ENCODE data around the gene SPOCK3. TPM values are rescaled to one million over a fixed set of nuclear protein-coding genes. Genes with fewer than 3 reads are reported as not detected.
"Not testable (repeated sequence)": the region's sequence is repeated elsewhere in the genome, so short reads cannot be mapped to it uniquely, and the experiment has no call there.

Gene SPOCK3
- total RNA-seq, 1 experiment from 2014 or later: not detected

DNA sequence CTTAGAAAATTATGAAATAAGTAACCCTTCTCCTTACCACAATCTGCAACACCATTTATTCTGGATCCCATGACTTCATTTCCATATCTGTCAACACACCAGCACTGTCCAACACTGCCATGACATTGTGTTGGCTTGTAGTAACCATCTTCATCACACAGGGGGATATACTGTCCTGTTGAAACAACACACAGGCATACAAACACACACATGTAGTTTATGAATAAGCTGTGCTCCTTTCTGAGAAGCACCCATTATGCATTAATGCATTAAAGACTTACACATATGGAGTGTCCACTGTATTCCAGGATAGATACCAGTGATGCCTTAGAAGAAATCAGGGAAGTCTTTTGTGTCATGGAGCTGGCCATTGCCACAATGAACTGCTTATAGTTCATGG is 496.9 kb downstream of the SPOCK3 start:
- no peak overlapping the region for H2AFZ ChIP-seq (ENCODE audit: low read length)
- H3K27me3 ChIP-seq (ENCODE audit: low read length): no peaks in the 10 kb centered on the region
- H3K4me3 ChIP-seq (ENCODE audit: low read length): no peak overlapping the region
- no peak overlapping the region for H3K9ac ChIP-seq (ENCODE audit: low read length)
- no peaks in the 10 kb centered on the region for H3K79me2 ChIP-seq (ENCODE audit: low read length)
- H4K20me1 ChIP-seq (ENCODE audit: insufficient read depth, low read depth, low read length): no peaks in the 10 kb centered on the region
- no peak overlapping the region for H3K27ac ChIP-seq (ENCODE audit: low read length)
- no peak overlapping the region for H3K4me2 ChIP-seq (ENCODE audit: low read depth, low read length, poor library complexity, severe bottlenecking)
- DNase-seq: no peak
- H3K9me2 ChIP-seq (replicated peaks; ENCODE audit: insufficient read depth, low read length): no peaks in the 10 kb centered on the region
- H3K9me3 ChIP-seq (ENCODE audit: low read length): peaks cover 30% of the 10 kb centered on the region
- H3K36me3 ChIP-seq (ENCODE audit: insufficient read depth, low read length): no peaks in the 10 kb centered on the region
- no peaks in the 10 kb centered on the region for H3K4me1 ChIP-seq (ENCODE audit: low read length)

DNA sequence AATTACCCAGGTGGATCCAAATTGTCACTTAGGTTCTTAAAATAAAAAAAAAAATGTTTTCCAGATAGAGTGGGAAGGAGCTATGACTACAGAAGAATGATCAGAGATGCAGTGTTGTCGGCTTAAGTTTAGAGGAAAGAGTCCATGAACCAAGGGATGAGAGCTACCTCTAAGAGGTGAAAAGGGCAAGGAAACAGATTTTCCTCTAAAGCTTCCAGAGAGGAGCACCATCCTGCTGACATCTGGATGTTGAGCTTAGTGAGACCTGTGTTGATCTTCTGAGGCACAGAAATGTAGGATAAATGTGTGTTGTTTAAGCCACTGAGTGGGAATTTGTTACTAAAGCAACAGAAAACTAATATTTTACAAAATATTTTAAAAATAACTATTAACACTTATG is 498.7 kb downstream of the SPOCK3 start:
- Histone ChIP-seq H2AFZ (ENCODE audit: low read length) (no peak overlapping the region), H3K9me2 (replicated peaks; ENCODE audit: insufficient read depth, low read length) (no peaks in the 10 kb centered on the region), H3K4me3 (ENCODE audit: low read length) (no peak overlapping the region), H3K79me2 (ENCODE audit: low read length) (no peaks in the 10 kb centered on the region), H3K9ac (ENCODE audit: low read length) (no peak overlapping the region), H4K20me1 (ENCODE audit: insufficient read depth, low read depth, low read length) (no peaks in the 10 kb centered on the region), H3K4me1 (ENCODE audit: low read length) (no peaks in the 10 kb centered on the region), H3K36me3 (ENCODE audit: insufficient read depth, low read length) (no peaks in the 10 kb centered on the region), H3K9me3 (ENCODE audit: low read length) (peaks cover 30% of the 10 kb centered on the region), H3K27me3 (ENCODE audit: low read length) (no peaks in the 10 kb centered on the region), H3K27ac (ENCODE audit: low read length) (no peak overlapping the region), H3K4me2 (ENCODE audit: low read depth, low read length, poor library complexity, severe bottlenecking) (no peak overlapping the region)
- DNase-seq: no peak

- Histone ChIP-seq H4K20me1 (ENCODE audit: insufficient read depth, low read depth, low read length) (no peaks in the 10 kb centered on the region), H3K4me1 (ENCODE audit: low read length) (no peaks in the 10 kb centered on the region), H3K27me3 (ENCODE audit: low read length) (no peaks in the 10 kb centered on the region), H3K4me3 (ENCODE audit: low read length) (no peak overlapping the region), H3K36me3 (ENCODE audit: insufficient read depth, low read length) (no peaks in the 10 kb centered on the region), H3K9ac (ENCODE audit: low read length) (no peak overlapping the region), H3K9me2 (replicated peaks; ENCODE audit: insufficient read depth, low read length) (no peaks in the 10 kb centered on the region), H3K27ac (ENCODE audit: low read length) (no peak overlapping the region), H3K79me2 (ENCODE audit: low read length) (no peaks in the 10 kb centered on the region), H2AFZ (ENCODE audit: low read length) (no peak overlapping the region), H3K9me3 (ENCODE audit: low read length) (peaks cover 33% of the 10 kb centered on the region), H3K4me2 (ENCODE audit: low read depth, low read length, poor library complexity, severe bottlenecking) (no peak overlapping the region)
- no peak for DNase-seq
Observed at GRCh38 chr4:166734797-166735196, 499.5 kb downstream of the SPOCK3 start.

- no peak overlapping the region for H3K4me3 ChIP-seq (ENCODE audit: low read length)
- no peak for DNase-seq
- H3K27me3 ChIP-seq (ENCODE audit: low read length): no peaks in the 10 kb centered on the region
- H3K27ac ChIP-seq (ENCODE audit: low read length): no peak overlapping the region
- no peaks in the 10 kb centered on the region for H3K36me3 ChIP-seq (ENCODE audit: insufficient read depth, low read length)
- no peaks in the 10 kb centered on the region for H3K79me2 ChIP-seq (ENCODE audit: low read length)
- no peak overlapping the region for H3K4me2 ChIP-seq (ENCODE audit: low read depth, low read length, poor library complexity, severe bottlenecking)
- no peak overlapping the region for H2AFZ ChIP-seq (ENCODE audit: low read length)
- H3K9me3 ChIP-seq (ENCODE audit: low read length): peaks cover 34% of the 10 kb centered on the region
- no peaks in the 10 kb centered on the region for H3K9me2 ChIP-seq (replicated peaks; ENCODE audit: insufficient read depth, low read length)
- H3K4me1 ChIP-seq (ENCODE audit: low read length): no peaks in the 10 kb centered on the region
- H4K20me1 ChIP-seq (ENCODE audit: insufficient read depth, low read depth, low read length): no peaks in the 10 kb centered on the region
- no peak overlapping the region for H3K9ac ChIP-seq (ENCODE audit: low read length)
Observed at GRCh38 chr4:166733686-166734085, 500.6 kb downstream of the SPOCK3 start.

- Histone ChIP-seq H3K4me1 (ENCODE audit: low read length) (no peaks in the 10 kb centered on the region), H3K9me3 (ENCODE audit: low read length) (peaks cover 34% of the 10 kb centered on the region), H2AFZ (ENCODE audit: low read length) (no peak overlapping the region), H3K9ac (ENCODE audit: low read length) (no peak overlapping the region), H3K27ac (ENCODE audit: low read length) (no peak overlapping the region), H3K4me2 (ENCODE audit: low read depth, low read length, poor library complexity, severe bottlenecking) (no peak overlapping the region), H4K20me1 (ENCODE audit: insufficient read depth, low read depth, low read length) (no peaks in the 10 kb centered on the region), H3K36me3 (ENCODE audit: insufficient read depth, low read length) (no peaks in the 10 kb centered on the region), H3K4me3 (ENCODE audit: low read length) (no peak overlapping the region), H3K27me3 (ENCODE audit: low read length) (no peaks in the 10 kb centered on the region), H3K9me2 (replicated peaks; ENCODE audit: insufficient read depth, low read length) (no peaks in the 10 kb centered on the region), H3K79me2 (ENCODE audit: low read length) (no peaks in the 10 kb centered on the region)
- no peak for DNase-seq
Observed at GRCh38 chr4:166726832-166727231, 507.5 kb downstream of the SPOCK3 start.

GRCh38 chr4:166724369-166724768 is 509.9 kb downstream of the SPOCK3 start:
- no peak overlapping the region for H3K4me2 ChIP-seq (ENCODE audit: low read depth, low read length, poor library complexity, severe bottlenecking)
- no peak overlapping the region for H3K27ac ChIP-seq (ENCODE audit: low read length)
- no peaks in the 10 kb centered on the region for H4K20me1 ChIP-seq (ENCODE audit: insufficient read depth, low read depth, low read length)
- no peak overlapping the region for H2AFZ ChIP-seq (ENCODE audit: low read length)
- H3K4me3 ChIP-seq (ENCODE audit: low read length): no peak overlapping the region
- no peaks in the 10 kb centered on the region for H3K79me2 ChIP-seq (ENCODE audit: low read length)
- H3K9me2 ChIP-seq (replicated peaks; ENCODE audit: insufficient read depth, low read length): no peaks in the 10 kb centered on the region
- H3K4me1 ChIP-seq (ENCODE audit: low read length): no peaks in the 10 kb centered on the region
- H3K36me3 ChIP-seq (ENCODE audit: insufficient read depth, low read length): no peaks in the 10 kb centered on the region
- no peaks in the 10 kb centered on the region for H3K27me3 ChIP-seq (ENCODE audit: low read length)
- no peak overlapping the region for H3K9ac ChIP-seq (ENCODE audit: low read length)
- no peak for DNase-seq
- H3K9me3 ChIP-seq (ENCODE audit: low read length): peaks cover 23% of the 10 kb centered on the region

DNA sequence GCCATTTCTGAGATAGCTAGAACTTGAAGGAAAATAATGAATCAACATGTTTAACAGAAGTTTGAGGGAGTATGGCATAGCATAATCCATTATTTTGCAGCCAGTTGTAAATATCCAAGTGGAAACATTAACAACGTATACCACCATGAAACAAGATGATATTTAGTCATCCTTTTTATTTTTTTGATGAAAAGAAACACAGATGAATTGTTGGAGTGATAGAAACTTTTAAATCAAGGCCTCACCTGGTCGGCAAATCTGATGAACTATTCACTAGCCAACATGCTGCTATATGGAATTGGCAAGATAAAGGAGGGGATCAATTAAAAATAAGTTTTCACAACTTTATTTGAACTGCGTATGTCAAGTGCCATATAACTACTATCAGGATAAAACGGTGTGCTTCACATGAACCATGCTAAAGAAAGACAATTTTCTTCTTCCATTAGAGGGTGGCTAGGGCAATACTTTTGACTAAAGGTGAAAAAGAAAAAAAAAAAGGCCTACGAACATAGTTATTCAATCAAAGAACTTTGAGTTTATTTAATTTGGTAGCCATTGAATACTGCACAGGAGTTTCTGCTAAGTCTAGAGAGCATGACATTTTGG is 510.7 kb downstream of the SPOCK3 start:
- no peaks in the 10 kb centered on the region for H3K36me3 ChIP-seq (ENCODE audit: insufficient read depth, low read length)
- H3K27me3 ChIP-seq (ENCODE audit: low read length): no peaks in the 10 kb centered on the region
- peaks cover 23% of the 10 kb centered on the region for H3K9me3 ChIP-seq (ENCODE audit: low read length)
- H3K9me2 ChIP-seq (replicated peaks; ENCODE audit: insufficient read depth, low read length): no peaks in the 10 kb centered on the region
- no peaks in the 10 kb centered on the region for H4K20me1 ChIP-seq (ENCODE audit: insufficient read depth, low read depth, low read length)
- no peaks in the 10 kb centered on the region for H3K79me2 ChIP-seq (ENCODE audit: low read length)
- H3K4me2 ChIP-seq (ENCODE audit: low read depth, low read length, poor library complexity, severe bottlenecking): no peak overlapping the region
- H2AFZ ChIP-seq (ENCODE audit: low read length): no peak overlapping the region
- H3K27ac ChIP-seq (ENCODE audit: low read length): no peak overlapping the region
- DNase-seq: no peak
- H3K4me3 ChIP-seq (ENCODE audit: low read length): no peak overlapping the region
- no peak overlapping the region for H3K9ac ChIP-seq (ENCODE audit: low read length)
- H3K4me1 ChIP-seq (ENCODE audit: low read length): no peaks in the 10 kb centered on the region

GRCh38 chr4:166715748-166716713 is 518.3 kb downstream of the SPOCK3 start:
- peaks cover 27% of the 10 kb centered on the region for H3K9me3 ChIP-seq (ENCODE audit: low read length)
- not testable (repeated sequence) for H4K20me1 ChIP-seq (ENCODE audit: insufficient read depth, low read depth, low read length); H3K4me2 ChIP-seq (ENCODE audit: low read depth, low read length, poor library complexity, severe bottlenecking); H3K27me3 ChIP-seq (ENCODE audit: low read length); H3K4me3 ChIP-seq (ENCODE audit: low read length); H3K36me3 ChIP-seq (ENCODE audit: insufficient read depth, low read length); H2AFZ ChIP-seq (ENCODE audit: low read length); H3K79me2 ChIP-seq (ENCODE audit: low read length); H3K9ac ChIP-seq (ENCODE audit: low read length); H3K27ac ChIP-seq (ENCODE audit: low read length); H3K4me1 ChIP-seq (ENCODE audit: low read length); H3K9me2 ChIP-seq (replicated peaks; ENCODE audit: insufficient read depth, low read length); DNase-seq
